HG03575 (cell line): Measurements from ENCODE around the gene UPP2.

Source experiments
- ATAC-seq: cut with Tn5 transposase; IDR thresholded peaks from one replicate; pipeline ENCODE4 v1.9.1; 2021; ENCODE audit not compliant: unreplicated experiment, insufficient number of reproducible peaks, low FRiP score; ENCODE audit errors: extremely low read depth

The UPP2 gene

GRCh38 chr2:158184556-158185343 lies 83.1 kb downstream of the UPP2 start:
- no peak for ATAC-seq
